8988T (cell line): ENCODE results near the gene STARD10.

Source experiments
- DNase-seq: peaks from one replicate; pipeline ENCODE4 v3.0.0; 2011

STARD10 gene

DNA sequence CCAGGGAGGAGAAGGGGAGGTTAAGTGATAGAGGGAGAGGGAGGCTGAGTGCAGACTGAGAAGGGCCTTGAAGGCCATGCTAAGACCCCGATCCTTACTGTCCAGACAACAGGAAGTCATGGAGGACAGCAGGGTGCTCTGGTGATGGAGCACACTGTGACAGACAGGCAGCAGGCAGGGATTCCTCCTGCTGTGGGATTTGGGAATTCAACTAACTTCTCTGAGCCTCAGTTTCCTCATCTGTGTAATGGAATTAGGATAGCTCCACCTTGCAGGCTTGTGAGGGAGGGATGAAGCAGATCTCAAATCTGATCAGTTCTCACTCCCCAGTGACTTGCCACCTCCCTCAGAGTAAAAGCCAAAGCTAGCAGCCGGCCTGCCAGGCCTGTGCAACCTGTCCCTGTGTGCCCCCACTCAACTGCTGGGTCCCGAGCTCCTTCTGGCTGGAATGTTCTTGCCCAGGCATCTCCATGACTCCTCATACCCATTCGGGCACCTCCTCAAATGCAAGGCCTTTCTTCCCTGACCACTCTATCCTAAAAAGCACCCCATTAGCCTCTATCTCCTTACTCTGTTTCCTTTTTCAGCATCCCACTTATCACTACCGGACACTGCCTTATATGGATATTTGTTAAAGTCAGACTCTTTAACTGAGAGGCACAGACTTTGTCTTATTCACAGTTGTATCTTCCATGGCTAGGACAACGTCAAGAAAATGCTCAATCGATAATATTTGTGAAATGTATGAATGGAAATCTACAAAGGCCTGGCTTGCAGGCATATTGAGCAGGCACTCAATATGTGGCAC lies 51.1 kb downstream of the STARD10 start:
- DNase-seq, result no peak

DNA sequence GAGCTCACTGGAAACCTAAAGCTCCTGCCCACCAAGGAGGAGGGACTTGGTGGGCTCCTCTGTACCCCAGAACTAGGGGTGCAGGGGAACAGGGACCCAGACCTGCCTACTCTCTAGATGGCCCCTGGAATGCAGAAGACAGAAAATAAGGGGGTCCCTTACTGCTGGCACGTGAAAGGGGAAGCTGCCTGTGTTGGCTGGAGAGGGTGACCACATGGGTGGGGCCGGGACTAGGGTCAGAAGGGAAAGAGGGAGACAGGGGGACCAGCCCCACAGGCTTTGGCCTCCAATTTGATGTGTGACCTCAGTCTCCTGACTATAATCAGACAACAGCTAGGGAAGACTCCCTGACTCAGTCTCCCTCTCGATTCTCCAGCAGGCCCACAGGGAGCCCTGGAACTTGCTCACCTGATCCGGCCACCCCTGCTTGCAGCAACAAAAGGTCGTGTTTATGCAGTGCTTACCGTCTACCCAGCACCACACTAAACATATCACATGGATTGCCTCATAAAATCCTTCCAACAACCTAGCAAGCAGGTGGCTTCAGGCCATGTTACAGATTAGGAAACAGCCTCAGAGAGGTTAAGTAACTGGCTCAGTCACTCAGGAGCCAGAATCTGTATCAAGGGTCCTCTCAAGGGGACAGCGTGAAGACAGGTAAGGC lies 51.9 kb downstream of the STARD10 start:
- DNase-seq, result no peak

DNA sequence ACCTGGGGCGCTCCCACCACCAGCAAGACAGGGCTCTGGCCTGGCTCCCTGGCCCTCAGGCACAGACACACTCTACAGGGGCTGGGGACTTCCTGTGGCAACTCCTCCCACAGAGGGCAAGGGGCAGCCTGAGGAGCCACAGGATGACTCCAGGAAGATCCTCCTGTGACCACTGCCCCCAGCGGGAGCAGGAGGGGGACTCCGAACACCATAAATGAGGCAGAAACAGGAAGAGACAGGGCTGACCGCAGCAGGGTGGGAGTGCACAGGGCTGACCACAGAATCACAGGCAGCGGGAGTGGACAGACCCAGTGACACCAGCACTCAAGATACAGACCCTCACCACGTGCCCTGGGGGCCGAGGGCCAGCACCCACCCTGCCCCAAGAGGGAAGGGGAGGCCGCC lies 52.4 kb downstream of the STARD10 start:
- no peak for DNase-seq

GRCh38 chr11:72740562-72741428 lies 53.1 kb downstream of the STARD10 start:
- no peak for DNase-seq

DNA sequence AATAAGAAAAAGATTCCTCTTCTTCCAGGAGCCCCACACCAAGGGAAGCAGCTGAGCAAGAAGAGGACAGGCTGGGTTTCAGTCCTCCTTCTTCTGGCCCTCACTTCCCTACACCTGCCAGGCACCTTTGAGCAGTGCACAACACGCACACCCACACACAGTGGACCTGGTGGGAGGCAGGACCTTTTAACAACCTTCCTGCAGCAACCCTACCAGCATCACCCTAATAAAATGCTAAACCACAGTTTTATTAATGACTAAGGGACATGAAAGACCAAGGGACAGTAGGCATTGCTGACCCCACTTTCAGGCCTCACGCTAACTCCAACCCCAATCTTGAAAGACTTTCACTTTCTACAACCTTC lies 53.8 kb downstream of the STARD10 start:
- no peak for DNase-seq

GRCh38 chr11:72739240-72740059 lies 54.4 kb downstream of the STARD10 start:
- DNase-seq, result no peak

DNA sequence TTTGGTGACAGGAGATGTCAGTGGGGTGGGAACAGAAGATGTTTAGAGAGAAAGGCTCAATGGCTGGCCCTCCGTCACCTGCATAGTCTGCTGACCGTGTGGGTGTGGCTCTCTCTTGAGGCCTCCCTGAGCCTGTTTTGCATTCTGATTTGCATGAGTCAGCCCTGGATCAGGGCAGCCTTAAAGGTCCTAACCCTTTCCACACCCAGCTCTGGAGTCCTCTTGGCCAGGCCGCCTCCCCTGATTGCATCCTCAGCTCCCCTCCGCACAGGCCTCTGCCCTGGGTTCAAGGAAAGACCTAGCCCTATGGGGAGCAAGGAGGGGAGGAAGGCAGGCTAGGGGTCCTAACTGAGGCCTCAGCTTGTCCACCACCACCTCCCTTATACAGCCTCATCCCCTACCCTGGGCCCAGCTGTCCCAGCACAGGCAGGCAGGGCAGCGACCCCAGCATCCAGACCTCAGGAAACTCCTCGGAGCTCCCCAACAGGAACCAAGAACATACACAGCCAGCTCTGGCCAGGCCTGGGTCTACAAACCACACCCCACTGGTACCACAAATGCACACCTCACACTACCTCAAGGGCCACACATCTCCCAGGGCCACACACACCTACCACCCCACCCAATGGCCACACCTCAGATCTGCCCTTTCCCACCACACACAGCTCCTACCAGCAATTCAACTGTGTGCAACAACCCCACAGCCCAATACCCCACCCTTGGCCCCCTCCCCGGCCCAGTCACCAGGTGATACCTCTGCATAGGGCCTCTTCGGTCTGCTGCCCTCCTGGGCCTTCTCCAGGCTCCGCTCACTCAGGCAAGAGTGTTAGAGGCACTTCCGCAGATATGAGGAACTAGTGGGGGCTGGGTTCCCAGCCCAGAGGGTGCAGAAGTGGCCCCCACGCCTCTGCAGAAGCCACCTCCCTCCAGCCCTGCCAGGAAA lies 55.4 kb downstream of the STARD10 start:
- DNase-seq, result no peak

DNA sequence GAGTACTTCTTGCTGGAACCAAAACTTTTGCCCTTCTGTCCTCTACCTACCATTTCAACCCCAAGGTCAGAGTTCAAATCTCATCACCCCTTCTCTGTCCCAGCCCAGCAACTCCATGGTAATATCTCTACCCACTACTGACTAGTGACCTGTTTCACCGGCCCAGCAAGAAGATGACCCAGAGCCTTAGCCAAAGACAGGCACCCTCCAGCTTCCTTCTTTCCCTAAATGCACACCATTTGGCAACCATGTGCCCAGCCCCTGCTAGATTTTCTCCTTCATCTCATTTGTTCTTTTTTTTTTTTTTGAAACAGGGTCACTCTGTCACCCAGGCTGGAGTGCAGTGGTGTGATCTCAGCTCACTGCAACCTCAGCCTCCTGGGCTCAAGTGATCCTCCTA lies 56.5 kb downstream of the STARD10 start:
- no peak for DNase-seq

GRCh38 chr11:72736452-72737069 lies 57.3 kb downstream of the STARD10 start:
- peak; percentile 85 for DNase-seq

DNA sequence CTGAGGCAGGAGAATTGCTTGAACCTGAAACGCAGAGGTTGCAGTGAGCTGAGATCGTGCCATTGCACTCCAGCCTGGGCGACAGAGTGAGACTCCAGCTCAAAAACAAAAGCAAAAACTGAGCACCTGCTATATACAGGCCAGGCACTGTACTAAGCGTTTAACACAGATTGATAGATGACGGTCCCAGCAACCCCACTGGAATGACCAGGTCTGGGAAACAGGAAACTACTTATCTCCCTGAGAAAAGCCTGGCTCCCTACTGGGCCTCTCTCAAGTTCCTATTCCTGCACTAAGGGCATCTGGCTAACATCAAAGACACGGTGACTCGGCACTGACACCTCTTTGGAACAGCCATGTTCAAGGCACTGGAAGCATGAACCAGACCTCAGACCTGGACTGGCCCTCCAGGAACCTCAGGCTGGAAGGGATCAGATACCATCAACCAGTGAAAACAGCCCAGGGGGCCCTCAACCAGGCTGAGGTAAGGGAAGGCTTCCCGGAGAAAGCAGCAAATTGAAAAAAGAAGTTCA lies 58.3 kb downstream of the STARD10 start:
- DNase-seq, result no peak

GRCh38 chr11:72732329-72732728 lies 61.5 kb downstream of the STARD10 start:
- DNase-seq, result no peak

DNA sequence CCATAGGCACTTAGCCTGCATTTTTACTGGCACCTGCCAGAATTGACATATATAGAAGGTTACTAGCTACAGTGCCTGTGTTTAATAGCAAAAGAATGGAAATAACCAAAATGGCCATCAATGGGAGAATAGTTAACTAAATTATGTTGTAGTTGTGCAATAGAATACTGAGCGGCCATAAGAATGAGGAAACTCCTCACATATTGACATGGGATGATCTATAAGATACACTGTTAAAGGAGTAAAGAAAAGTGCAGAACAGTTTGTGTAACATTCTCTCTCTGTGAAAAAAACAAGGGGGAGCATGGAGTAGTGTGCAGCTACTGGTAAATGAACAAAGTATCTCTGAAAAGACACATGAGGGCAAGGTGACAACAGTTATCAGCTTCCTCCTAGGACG lies 63.1 kb downstream of the STARD10 start:
- no peak for DNase-seq

DNA sequence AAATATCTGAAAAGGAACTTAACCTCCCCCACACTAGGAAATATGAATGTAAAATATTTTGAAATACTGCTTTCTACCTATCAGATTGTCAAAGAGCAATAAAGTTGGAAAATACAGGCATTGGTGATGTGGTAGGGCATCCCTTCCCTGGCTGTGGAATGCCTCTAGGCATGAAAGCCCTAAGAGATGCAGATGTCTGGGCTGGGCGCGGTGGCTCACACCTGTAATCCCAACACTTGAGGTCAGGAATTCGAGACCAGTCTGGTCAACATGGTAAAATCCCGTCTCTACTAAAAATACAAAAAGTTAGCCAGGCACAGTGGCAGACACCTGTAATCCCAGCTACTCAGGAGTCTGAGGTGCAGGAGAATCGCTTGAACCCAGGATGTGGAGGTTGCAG lies 63.6 kb downstream of the STARD10 start:
- DNase-seq, result no peak

DNA sequence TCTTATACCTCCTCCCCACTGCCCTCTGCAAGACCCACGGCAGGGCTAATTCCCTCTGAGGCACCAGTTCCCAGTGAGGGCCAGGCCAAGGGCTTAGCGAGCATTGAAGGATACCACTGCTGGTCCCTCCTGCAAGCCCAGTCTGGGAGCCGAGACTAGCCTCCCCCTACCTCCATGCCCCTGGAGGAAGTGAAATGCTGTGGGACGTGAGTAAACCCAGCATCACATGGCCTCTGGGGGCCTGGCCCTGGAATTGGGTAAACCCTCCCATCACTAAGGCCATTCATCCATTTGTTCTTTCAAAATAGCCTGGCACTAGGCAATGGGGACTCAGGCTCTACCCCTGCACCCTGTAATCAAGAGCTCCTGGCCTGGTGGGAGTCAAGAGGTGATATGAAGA lies 66.3 kb downstream of the STARD10 start:
- DNase-seq, result no peak

DNA sequence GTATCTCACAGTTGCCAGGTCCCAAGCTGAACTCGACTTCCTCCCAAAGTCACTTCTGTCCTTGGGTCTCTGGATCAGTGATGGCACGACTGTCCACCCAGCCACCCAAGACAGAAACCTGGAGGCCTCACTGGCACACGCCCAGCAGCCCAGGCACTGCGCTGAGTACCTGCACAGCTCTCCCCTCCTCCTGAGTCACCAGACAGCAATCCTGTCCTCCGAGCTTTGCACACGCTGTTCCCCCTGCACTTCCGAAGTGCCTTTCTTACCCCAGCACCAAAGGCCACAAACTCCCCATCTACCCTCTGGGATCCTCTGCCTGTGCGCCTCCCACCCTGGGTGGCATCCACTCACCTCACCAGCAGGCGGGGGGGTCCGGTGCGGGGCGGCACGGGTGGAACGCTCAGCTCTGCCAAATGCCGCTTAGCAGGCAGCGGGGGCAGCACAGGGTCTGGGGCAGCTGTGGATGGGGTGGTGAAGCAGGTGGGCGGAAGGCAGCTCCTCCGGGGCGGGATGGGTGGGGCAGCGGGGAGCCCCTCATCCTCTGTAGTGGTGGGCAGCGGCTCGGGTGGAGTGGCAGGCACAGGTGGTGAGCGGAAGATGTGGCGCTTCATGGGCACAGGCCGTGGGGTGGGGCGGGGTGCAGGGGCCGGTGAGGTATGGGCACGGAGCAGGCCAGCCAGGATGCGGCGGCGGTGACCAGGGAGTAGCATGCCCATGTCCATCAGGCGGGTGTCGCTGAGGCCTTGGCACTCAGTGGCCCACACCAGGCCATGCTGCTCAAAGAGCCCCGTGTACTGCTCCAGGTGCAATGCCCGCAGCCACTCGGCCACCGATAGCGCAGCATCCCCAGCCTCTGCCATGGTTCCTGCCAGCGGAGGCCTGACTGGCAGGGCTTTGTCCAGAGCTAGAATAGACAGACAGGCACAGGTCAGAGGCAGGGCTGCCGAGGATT lies 67.3 kb downstream of the STARD10 start:
- no peak for DNase-seq

DNA sequence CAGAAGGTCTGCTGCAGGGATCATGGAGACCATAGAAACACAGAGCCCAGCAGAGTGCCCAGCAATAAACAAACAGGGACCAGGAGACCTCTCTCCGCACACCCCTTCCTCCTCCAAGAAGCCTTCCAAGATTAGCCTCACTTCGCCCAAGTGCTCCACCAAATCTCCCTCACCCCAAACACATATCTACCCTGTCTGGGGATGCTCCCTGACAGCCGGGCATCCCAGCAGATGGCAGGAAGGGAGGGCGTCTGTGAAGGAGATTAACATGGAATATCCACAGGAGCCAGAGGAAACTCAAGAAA lies 68.2 kb downstream of the STARD10 start:
- DNase-seq, result no peak

GRCh38 chr11:72724851-72725723 lies 68.8 kb downstream of the STARD10 start:
- DNase-seq, result peak; percentile 86

- DNase-seq, result no peak
Observed at GRCh38 chr11:72724021-72724551, 69.8 kb downstream of the STARD10 start.

- DNase-seq, result no peak
Observed at GRCh38 chr11:72723508-72723907, 70.3 kb downstream of the STARD10 start.
